Subcutaneous abdominal adipose tissue (tissue), 5 donors: ENCODE data around the gene AUNIP.

Experiments used
- H3K27ac ChIP-seq: one replicate; pipeline ENCODE4 v1.7.0; 2013; ENCODE audit warnings: low read depth, mild to moderate bottlenecking, inconsistent platforms, low read length, moderate library complexity
- H3K27me3 ChIP-seq, 5 donors: one replicate each; pipeline ENCODE4 v1.7.0; 2013; ENCODE audit warnings: low read length in 5 of 5, inconsistent platforms in 1 of 5; ENCODE audit not compliant: control insufficient read depth in 5 of 5, insufficient read depth in 4 of 5
- H3K36me3 ChIP-seq, 5 donors: one replicate each; pipeline ENCODE4 v1.7.0; 2013; ENCODE audit warnings: low read length in 5 of 5; ENCODE audit not compliant: control insufficient read depth in 5 of 5, insufficient read depth in 5 of 5
- H3K4me1 ChIP-seq, 5 donors: one replicate each; pipeline ENCODE4 v1.7.0; 2013; ENCODE audit warnings: low read length in 5 of 5, mild to moderate bottlenecking in 3 of 5, moderate library complexity in 1 of 5; ENCODE audit not compliant: control insufficient read depth in 5 of 5, insufficient read depth in 5 of 5
- H3K4me3 ChIP-seq, 5 donors: one replicate each; pipeline ENCODE4 v1.7.0; 2013; ENCODE audit warnings: low read length in 5 of 5, low read depth in 1 of 5
- H3K9ac ChIP-seq, 5 donors: one replicate each; pipeline ENCODE4 v1.7.0; 2013; ENCODE audit warnings: low read length in 5 of 5, mild to moderate bottlenecking in 4 of 5, moderate library complexity in 3 of 5
- H3K9me3 ChIP-seq, 5 donors: one replicate each; pipeline ENCODE4 v1.7.0; 2013; ENCODE audit warnings: low read length in 5 of 5; ENCODE audit not compliant: control insufficient read depth in 5 of 5
- donor health status: healthy.
- donor health status: healthy.
- donor health status: healthy.
- donor health status: healthy.
- donor health status: healthy.

The AUNIP gene

GRCh38 chr1:25820247-25821111 lies 38.8 kb downstream of the AUNIP start:
- peaks cover 9 to 45% (median 36%) of the 10 kb centered on the region in 5 donors for H3K4me1 ChIP-seq
- peaks cover 0 to 20% (median 15%) of the 10 kb centered on the region in 5 donors for H3K36me3 ChIP-seq
- peak overlapping the region; percentile 26 to 96 (median 70) for H3K9ac ChIP-seq
- peak overlapping the region; percentile 70 for H3K27ac ChIP-seq
- H3K27me3 ChIP-seq: no peaks in the 10 kb centered on the region
- peak overlapping the region; percentile 79 to 96 (median 93) for H3K4me3 ChIP-seq
- H3K9me3 ChIP-seq: no peaks in the 10 kb centered on the region

- Histone ChIP-seq H3K4me1 (peaks cover 9 to 45% (median 36%) of the 10 kb centered on the region in 5 donors), H3K27ac (peak within 1 kb of the TSS; percentile 70), H3K9me3 (no peaks in the 10 kb centered on the region), H3K9ac (peak within 1 kb of the TSS; percentile 48 to 96 (median 70)), H3K27me3 (no peaks in the 10 kb centered on the region), H3K4me3 (peak within 1 kb of the TSS; percentile 79 to 96 (median 93)), H3K36me3 (peaks cover 0 to 26% (median 21%) of the 10 kb centered on the region in 5 donors)
Measured at GRCh38 chr1:25819491-25820246, 39.6 kb downstream of the AUNIP start, which contains the start of gene MTFR1L. Gene MTFR1L (plus strand): TSS chr1:25819954. CDS start chr1:25823105, 3,151 bp downstream.

GRCh38 chr1:25818569-25818968 lies 40.7 kb downstream of the AUNIP start:
- Histone ChIP-seq H3K4me3 (peak overlapping the region in 4 of 5 donors; percentile 79 to 96 (median 92)), H3K9ac (peak overlapping the region in 3 of 5 donors; percentile 69 to 96 (median 70)), H3K9me3 (no peaks in the 10 kb centered on the region), H3K27ac (no peak overlapping the region), H3K4me1 (peaks cover 9 to 45% (median 36%) of the 10 kb centered on the region in 5 donors), H3K27me3 (no peaks in the 10 kb centered on the region), H3K36me3 (peaks cover 0 to 34% (median 31%) of the 10 kb centered on the region in 5 donors)

GRCh38 chr1:25817840-25818501 lies 41.3 kb downstream of the AUNIP start:
- H3K4me1 ChIP-seq: peaks cover 7 to 43% (median 36%) of the 10 kb centered on the region in 5 donors
- H3K9ac ChIP-seq: peak overlapping the region in 1 of 5 donors; percentile 96
- no peak overlapping the region for H3K4me3 ChIP-seq
- no peaks in the 10 kb centered on the region for H3K27me3 ChIP-seq
- H3K36me3 ChIP-seq: peaks cover 0 to 38% (median 33%) of the 10 kb centered on the region in 5 donors
- no peak overlapping the region for H3K27ac ChIP-seq
- H3K9me3 ChIP-seq: no peaks in the 10 kb centered on the region

GRCh38 chr1:25816112-25816718 lies 43.0 kb downstream of the AUNIP start:
- Histone ChIP-seq H3K4me1 (peaks cover 3 to 32% (median 27%) of the 10 kb centered on the region in 5 donors), H3K9me3 (no peaks in the 10 kb centered on the region), H3K27me3 (no peaks in the 10 kb centered on the region), H3K36me3 (peaks cover 0 to 54% (median 48%) of the 10 kb centered on the region in 5 donors), H3K27ac (no peak overlapping the region), H3K4me3 (no peak overlapping the region), H3K9ac (no peak overlapping the region)

- no peaks in the 10 kb centered on the region for H3K9me3 ChIP-seq
- H3K4me3 ChIP-seq: no peak overlapping the region
- peaks cover 5 to 32% (median 26%) of the 10 kb centered on the region in 5 donors for H3K4me1 ChIP-seq
- H3K9ac ChIP-seq: no peak overlapping the region
- no peak overlapping the region for H3K27ac ChIP-seq
- no peaks in the 10 kb centered on the region for H3K27me3 ChIP-seq
- H3K36me3 ChIP-seq: peaks cover 0 to 60% (median 52%) of the 10 kb centered on the region in 5 donors
Measured at GRCh38 chr1:25815208-25816111, 43.8 kb downstream of the AUNIP start.

GRCh38 chr1:25814549-25815087 lies 44.6 kb downstream of the AUNIP start:
- Histone ChIP-seq H3K4me1 (peaks cover 5 to 38% (median 26%) of the 10 kb centered on the region in 5 donors), H3K36me3 (peaks cover 0 to 68% (median 59%) of the 10 kb centered on the region in 5 donors), H3K27me3 (no peaks in the 10 kb centered on the region), H3K27ac (no peak overlapping the region), H3K4me3 (no peak overlapping the region), H3K9me3 (no peaks in the 10 kb centered on the region), H3K9ac (peak overlapping the region in 1 of 5 donors; percentile 5)

GRCh38 chr1:25813734-25814471 lies 45.4 kb downstream of the AUNIP start:
- H3K27ac ChIP-seq: no peak overlapping the region
- peaks cover 0 to 75% (median 66%) of the 10 kb centered on the region in 5 donors for H3K36me3 ChIP-seq
- H3K4me1 ChIP-seq: peaks cover 2 to 36% (median 20%) of the 10 kb centered on the region in 5 donors
- H3K9ac ChIP-seq: no peak overlapping the region
- H3K9me3 ChIP-seq: no peaks in the 10 kb centered on the region
- no peak overlapping the region for H3K4me3 ChIP-seq
- no peaks in the 10 kb centered on the region for H3K27me3 ChIP-seq
